ENCODE results near the gene PHRF1. TPM values are rescaled to one million over a fixed set of nuclear protein-coding genes. Genes with fewer than 3 reads are reported as not detected.

The PHRF1 gene
- total and polyA plus RNA-seq, 2 donors (not counting 3 experiments of a cell fraction or from before 2014, with no cell fraction given) = 14.2 to 39.4 TPM

- H3K79me2 ChIP-seq (ENCODE audit: control insufficient read depth, insufficient read depth, low read length) = no peaks in the 10 kb centered on the region
- FAIRE-seq (no peak), DNase-seq (ENCODE audit: low read depth, low spot score) (no peak)
- dilution Hi-C loops (cut with MboI; ENCODE audit: extremely low pct_ligation_motif_present, low sequenced_read_pairs) = no loop called here
- peaks cover 19 to 73% of the 10 kb centered on the region in 2 experiments for H3K36me3 ChIP-seq (ENCODE audit: control insufficient read depth in 2 of 2, extremely low read depth in 1 of 2, insufficient read depth in 2 of 2, low read length in 2 of 2)
- H3K9me3 ChIP-seq (replicated peaks; ENCODE audit: control insufficient read depth, insufficient read depth, low read length) = no peaks in the 10 kb centered on the region
- intact Hi-C loops (cut with micrococcal nuclease) = no loop called here
- H3K9ac ChIP-seq (replicated peaks; ENCODE audit: extremely low read depth, insufficient read depth, low read length) = no peak overlapping the region
- H3K27ac ChIP-seq (ENCODE audit: insufficient read depth, low read depth, low read length) = no peak overlapping the region
- H4K20me1 ChIP-seq (replicated peaks; ENCODE audit: control insufficient read depth, extremely low read depth, insufficient read depth, low read length) = no peaks in the 10 kb centered on the region
- BruUV-seq (replicated peaks) = no TSS peak
- H2AFZ ChIP-seq (ENCODE audit: low read depth, low read length) = no peak overlapping the region
- no peak for TF ChIP-seq GATA2 (IDR thresholded peaks at IDR 0.05; ENCODE audit: insufficient read depth, insufficient read length, low read depth, low read length)
- TF ChIP-seq POLR2AphosphoS5 (IDR thresholded peaks at IDR 0.05; ENCODE audit: insufficient read depth, low read depth, low read length) = no peak
- no peak for TF ChIP-seq JUN (IDR thresholded peaks at IDR 0.05; ENCODE audit: borderline replicate concordance, insufficient read depth, insufficient read length, low read depth)
- TF ChIP-seq MYC (IDR thresholded peaks at IDR 0.05; ENCODE audit: low read depth, low read length) = no peak
- no peak for TF ChIP-seq FOS (IDR thresholded peaks at IDR 0.05; ENCODE audit: borderline replicate concordance, insufficient read depth, low read length)
- no peak for TF ChIP-seq CTCF (IDR thresholded peaks at IDR 0.05; ENCODE audit: extremely low read depth in 1 of 2, insufficient read depth in 1 of 2, low read depth in 1 of 2, low read length in 2 of 2)
- no peak for TF ChIP-seq EZH2 (IDR thresholded peaks at IDR 0.05; ENCODE audit: borderline replicate concordance, low read depth, low read length, severe bottlenecking)
- TF ChIP-seq MAX (IDR thresholded peaks at IDR 0.05; ENCODE audit: insufficient read depth, insufficient read length) = no peak
- TF ChIP-seq POLR2A (IDR thresholded peaks at IDR 0.05; ENCODE audit: low read depth, low read length) = no peak
- H3K9me1 ChIP-seq (replicated peaks; ENCODE audit: control insufficient read depth, extremely low read depth, insufficient read depth, low read length) = no peaks in the 10 kb centered on the region
- H3K27me3 ChIP-seq (ENCODE audit: control insufficient read depth in 2 of 2, insufficient read depth in 2 of 2, low read length in 2 of 2) = no peaks in the 10 kb centered on the region
- ChIA-PET POLR2A (no interaction called here), CTCF (no interaction called here)
- no peak overlapping the region for H3K4me2 ChIP-seq (ENCODE audit: insufficient read depth, low read length)
- no peaks in the 10 kb centered on the region for H3K4me1 ChIP-seq (ENCODE audit: control insufficient read depth, extremely low read depth, insufficient read depth, low read length)
- no peak overlapping the region for H3K4me3 ChIP-seq (replicated peaks in 1 of 3; ENCODE audit: insufficient read depth in 1 of 3, low read depth in 1 of 3, low read length in 3 of 3)
Observed at GRCh38 chr11:607020-607780, 30.9 kb downstream of the PHRF1 start.
